Keratinocyte (primary cell): ENCODE measurements around the gene EAPP. TPM values are rescaled to one million over a fixed set of nuclear protein-coding genes. Genes with fewer than 3 reads are reported as not detected.
"Not testable (repeated sequence)": the region's sequence is repeated elsewhere in the genome, so short reads cannot be mapped to it uniquely, and the experiment has no call there.

Experiments used
- DNase-seq: peaks from one replicate; pipeline ENCODE4 v3.0.0-alpha.2; 2011; ENCODE audit warnings: low read depth, missing footprints, low spot score
- FAIRE-seq: peaks from 2 replicates; lab custom pipeline; 2011; peaks lifted over from hg19 to GRCh38; lab: Jason Lieb, UNC
- H2AFZ ChIP-seq: 2 replicates; pipeline ENCODE4 v1.6.0; 2012; ENCODE audit warnings: low read length, control low read depth, inconsistent platforms; ENCODE audit not compliant: control insufficient read depth
- H3K27ac ChIP-seq: 2 replicates; pipeline ENCODE4 v1.5.1; 2011; ENCODE audit warnings: low read length; ENCODE audit not compliant: control insufficient read depth, insufficient read depth
- H3K27me3 ChIP-seq: 3 replicates; pipeline ENCODE4 v1.6.0; 2011; ENCODE audit warnings: low read length; ENCODE audit not compliant: control insufficient read depth, insufficient read depth; ENCODE audit errors: extremely low read depth
- H3K36me3 ChIP-seq, 2 experiments: 2 replicates in 1 of 2; 3 replicates in 1 of 2; pipeline ENCODE4 v1.5.1; 2011; ENCODE audit warnings: low read length in 2 of 2, mild to moderate bottlenecking in 1 of 2; ENCODE audit not compliant: control insufficient read depth in 2 of 2, insufficient read depth in 2 of 2; ENCODE audit errors: extremely low read depth in 1 of 2
- H3K4me1 ChIP-seq: 3 replicates; pipeline ENCODE4 v1.5.1; 2011; ENCODE audit warnings: low read length; ENCODE audit not compliant: control insufficient read depth, insufficient read depth; ENCODE audit errors: extremely low read depth
- H3K4me2 ChIP-seq: 3 replicates; pipeline ENCODE4 v1.6.0; 2011; ENCODE audit warnings: low read depth, low read length; ENCODE audit not compliant: control insufficient read depth, insufficient read depth; ENCODE audit errors: extremely low read depth
- H3K4me3 ChIP-seq, 3 experiments: fragments of 200-600 bp in 1 of 3; sonication (generic) in 1 of 3; 2 replicates in 2 of 3; 3 replicates in 1 of 3; pipeline ENCODE4 v1.5.1; 2011 to 2016; ENCODE audit warnings: low read length in 3 of 3, mild to moderate bottlenecking in 3 of 3, control low read depth in 2 of 3, inconsistent platforms in 1 of 3, low read depth in 1 of 3, mixed read lengths in 1 of 3, mixed run types in 1 of 3, moderate library complexity in 1 of 3; ENCODE audit not compliant: control insufficient read depth in 2 of 3, insufficient read depth in 2 of 3; ENCODE audit errors: extremely low read depth in 1 of 3
- H3K79me2 ChIP-seq: 2 replicates; pipeline ENCODE4 v1.6.0; 2012; ENCODE audit warnings: low read length; ENCODE audit not compliant: control insufficient read depth, insufficient read depth
- H3K9ac ChIP-seq: 3 replicates; pipeline ENCODE4 v1.6.0; 2011; ENCODE audit warnings: low read length; ENCODE audit not compliant: control insufficient read depth, insufficient read depth; ENCODE audit errors: extremely low read depth
- H3K9me1 ChIP-seq: 3 replicates; pipeline ENCODE4 v1.6.0; 2011; ENCODE audit warnings: low read length; ENCODE audit not compliant: control insufficient read depth, insufficient read depth; ENCODE audit errors: extremely low read depth
- H3K9me3 ChIP-seq: 2 replicates; pipeline ENCODE4 v1.5.1; 2012; ENCODE audit warnings: low read depth, low read length; ENCODE audit not compliant: control insufficient read depth
- H4K20me1 ChIP-seq: 3 replicates; pipeline ENCODE4 v1.6.0; 2011; ENCODE audit warnings: low read length; ENCODE audit not compliant: control insufficient read depth, insufficient read depth; ENCODE audit errors: extremely low read depth
- CTCF ChIP-seq, 3 experiments: IDR thresholded peaks in 1 of 3; conservative IDR thresholded peaks in 1 of 3; optimal IDR thresholded peaks in 1 of 3; 2 replicates in 2 of 3; 3 replicates in 1 of 3; pipeline versions ENCODE3 to v1.5.1; 2011; ENCODE audit warnings: low read length in 3 of 3, mild to moderate bottlenecking in 3 of 3, moderate library complexity in 2 of 3, control low read depth in 1 of 3, inconsistent platforms in 1 of 3; ENCODE audit not compliant: insufficient read depth in 2 of 3; ENCODE audit errors: extremely low read depth in 1 of 3
- EZH2 ChIP-seq: IDR thresholded peaks from one replicate; pipeline ENCODE4 v1.6.1; 2012; ENCODE audit warnings: inconsistent platforms, mild to moderate bottlenecking, low read length, moderate library complexity
- dilution Hi-C: fragments of 300-500 bp; cut with MboI; formaldehyde crosslinking; loops from one replicate; pipeline ENCODE4 v1.7.0; 2020; ENCODE audit warnings: low sequenced_read_pairs; ENCODE audit not compliant: extremely low pct_ligation_motif_present
- polyA plus RNA-seq, 5 experiments: library from polyadenylated mRNA; depleted of rRNA in 3 of 5; stranded (reverse) in 3 of 5; stranded (forward) in 1 of 5; unstranded in 1 of 5; fragments of >200 nt; gene quantifications; 1 replicate in 1 of 5; 2 replicates in 3 of 5; 3 replicates in 1 of 5; pipeline versions ENCODE4 v1.2.1 to v1.2.3, GENCODE V29; 2011 to 2012; ENCODE audit warnings: missing spikeins in 2 of 5, low read depth in 1 of 5, low replicate concordance in 1 of 5

Gene EAPP
- polyA plus RNA-seq, 1 donor (not counting 4 experiments of a cell fraction or from before 2014, with no cell fraction given), result 45.3 TPM

DNA sequence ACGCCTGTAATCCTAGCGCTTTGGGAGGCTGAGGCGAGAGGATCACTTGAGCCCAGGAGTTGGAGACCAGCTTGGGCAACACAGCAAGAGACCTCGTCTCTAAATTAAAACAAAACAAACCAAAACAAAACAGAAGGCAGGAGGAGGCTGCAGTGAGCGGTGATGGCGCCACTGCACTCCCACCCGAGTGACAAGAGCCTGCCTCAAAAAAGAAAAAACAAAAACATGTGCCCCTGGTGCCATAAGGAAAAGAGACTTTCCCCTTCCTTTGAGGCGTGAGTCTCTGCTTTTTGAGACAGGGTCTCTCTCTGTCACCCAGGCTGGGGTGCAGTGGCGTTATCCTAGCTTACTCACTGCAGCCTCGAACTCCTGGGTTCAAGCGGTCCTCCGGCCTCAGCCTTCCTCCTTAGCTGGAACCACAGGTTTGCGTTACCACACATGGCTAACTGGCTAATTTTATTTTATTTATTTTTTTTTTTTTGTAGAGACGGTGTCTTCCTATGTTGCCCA lies 9.0 kb upstream of the EAPP start:
- Histone ChIP-seq H3K79me2 (no peaks in the 10 kb centered on the region), H3K27ac (no peak overlapping the region), H3K4me1 (no peaks in the 10 kb centered on the region), H3K9me3 (no peaks in the 10 kb centered on the region), H3K4me3 (no peak overlapping the region), H3K9me1 (no peaks in the 10 kb centered on the region), H3K9ac (no peak overlapping the region), H2AFZ (no peak overlapping the region), H3K36me3 (no peaks in the 10 kb centered on the region), H4K20me1 (no peaks in the 10 kb centered on the region), H3K4me2 (no peak overlapping the region), H3K27me3 (no peaks in the 10 kb centered on the region)
- TF ChIP-seq CTCF (optimal IDR thresholded peaks at IDR 0.05 in 1 of 3, IDR thresholded peaks at IDR 0.05 in 1 of 3, conservative IDR thresholded peaks at IDR 0.05 in 1 of 3; ENCODE audit: extremely low read depth in 1 of 3, insufficient read depth in 2 of 3, low read length in 3 of 3) (no peak), EZH2 (no peak)
- no peak for FAIRE-seq
- DNase-seq, result no peak
- dilution Hi-C loops, result no loop called here

- H3K9me3 ChIP-seq, H3K36me3 ChIP-seq, H3K4me2 ChIP-seq, dilution Hi-C loops, DNase-seq, H3K79me2 ChIP-seq, H3K27me3 ChIP-seq, H2AFZ ChIP-seq, FAIRE-seq, H4K20me1 ChIP-seq, H3K4me1 ChIP-seq, H3K9me1 ChIP-seq, H3K9ac ChIP-seq, H3K27ac ChIP-seq, H3K4me3 ChIP-seq: not testable (repeated sequence)
Measured at GRCh38 chr14:34547136-34547520, 7.6 kb upstream of the EAPP start.

DNA sequence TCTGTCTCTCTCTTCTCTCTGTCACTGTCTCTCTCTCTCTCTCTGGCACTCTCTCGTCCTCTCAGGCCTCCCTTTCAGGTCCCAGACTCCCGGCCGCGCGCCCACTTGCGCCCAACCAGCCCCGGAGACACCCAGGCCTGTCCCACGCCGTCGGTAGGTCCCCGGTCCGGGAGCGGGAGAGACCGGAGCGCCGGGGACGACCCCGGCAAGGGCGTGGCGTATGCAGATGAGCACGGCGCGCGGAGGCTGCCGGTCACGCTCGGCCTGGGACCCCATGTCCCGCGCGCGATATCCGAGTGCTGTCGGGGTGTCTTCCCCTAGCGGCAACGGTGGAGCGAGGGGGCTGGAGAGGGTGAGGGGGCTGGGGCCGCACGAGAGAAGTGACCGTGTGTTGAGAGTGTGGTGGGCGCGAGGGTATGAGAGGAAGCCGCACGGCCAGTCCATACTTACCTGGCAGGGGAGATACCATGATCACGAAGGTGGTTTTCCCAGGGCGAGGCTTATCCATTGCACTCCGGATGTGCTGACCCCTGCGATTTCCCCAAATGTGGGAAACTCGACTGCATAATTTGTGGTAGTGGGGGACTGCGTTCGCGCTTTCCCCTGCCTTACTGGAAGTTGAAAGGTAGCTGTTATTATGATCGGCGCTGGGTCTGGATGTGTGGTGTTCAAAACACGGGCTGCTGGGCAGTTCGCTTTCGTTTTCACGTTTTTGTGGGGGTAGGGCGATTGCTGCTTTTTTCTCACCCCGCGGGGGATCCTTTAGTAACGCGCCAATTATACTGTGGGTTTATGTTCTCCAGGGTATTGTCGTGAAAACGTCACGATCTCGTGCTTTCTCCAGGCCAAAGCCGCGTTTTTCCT lies 7.0 kb upstream of the EAPP start:
- H3K36me3 ChIP-seq, H3K9ac ChIP-seq, dilution Hi-C loops, H2AFZ ChIP-seq, DNase-seq, H3K27ac ChIP-seq, H3K27me3 ChIP-seq, H3K9me1 ChIP-seq, H4K20me1 ChIP-seq, H3K4me3 ChIP-seq, H3K4me2 ChIP-seq, H3K9me3 ChIP-seq, H3K79me2 ChIP-seq, H3K4me1 ChIP-seq: not testable (repeated sequence)
- FAIRE-seq, result peak; percentile 83

GRCh38 chr14:34540181-34541059 lies 919 bp upstream of the EAPP start:
- Histone ChIP-seq H3K4me3 (peak overlapping the region; percentile 94 to 98 (median 96)), H3K4me2 (peak overlapping the region; percentile 51), H3K79me2 (peaks cover 27% of the 10 kb centered on the region), H2AFZ (peak overlapping the region; percentile 65), H3K27ac (peak overlapping the region; percentile 97), H3K9ac (peak overlapping the region; percentile 99)
- H3K9me1 ChIP-seq, dilution Hi-C loops, H4K20me1 ChIP-seq, H3K27me3 ChIP-seq, H3K4me1 ChIP-seq, H3K36me3 ChIP-seq, H3K9me3 ChIP-seq, DNase-seq, FAIRE-seq: not testable (repeated sequence)
